ENCODE measurements around the gene RBM26. TPM values are rescaled to one million over a fixed set of nuclear protein-coding genes. Genes with fewer than 3 reads are reported as not detected.
A peak's percentile ranks its signal among the peaks of the same experiment; 100 is the strongest.

Gene RBM26
- total RNA-seq, 2 donors from 2014 or later: 62.5 to 69.2 TPM

GRCh38 chr13:79340490-79340889 is 65.6 kb downstream of the RBM26 start:
- peaks cover 14 to 51% of the 10 kb centered on the region in 2 donors for H3K36me3 Mint-ChIP-seq (ENCODE audit: insufficient read depth in 2 of 2)
- DNase-seq (no peak), ATAC-seq (replicated peaks in 1 of 2) (no peak)
- H3K4me1 Mint-ChIP-seq (ENCODE audit: low read depth): no peaks in the 10 kb centered on the region
- H3K27ac Mint-ChIP-seq: no peak overlapping the region
- no peaks in the 10 kb centered on the region for H3K9me3 Mint-ChIP-seq
- no peaks in the 10 kb centered on the region for H3K27me3 Mint-ChIP-seq (ENCODE audit: low read depth)
- H3K4me3 Mint-ChIP-seq: no peak overlapping the region

GRCh38 chr13:79338343-79338742 is 67.7 kb downstream of the RBM26 start:
- Mint-ChIP-seq H3K27ac (peak overlapping the region; percentile 3), H3K9me3 (no peaks in the 10 kb centered on the region), H3K36me3 (ENCODE audit: insufficient read depth in 2 of 2) (peaks cover 18 to 61% of the 10 kb centered on the region in 2 donors), H3K27me3 (ENCODE audit: low read depth) (no peaks in the 10 kb centered on the region), H3K4me3 (no peak overlapping the region), H3K4me1 (ENCODE audit: low read depth) (no peaks in the 10 kb centered on the region)
- no peak for ATAC-seq (replicated peaks in 1 of 2)
- DNase-seq: no peak

GRCh38 chr13:79336966-79337365 is 69.1 kb downstream of the RBM26 start:
- Mint-ChIP-seq H3K4me1 (ENCODE audit: low read depth) (no peaks in the 10 kb centered on the region), H3K36me3 (ENCODE audit: insufficient read depth in 2 of 2) (peaks cover 18 to 65% of the 10 kb centered on the region in 2 donors), H3K4me3 (no peak overlapping the region), H3K9me3 (no peaks in the 10 kb centered on the region), H3K27ac (peak overlapping the region; percentile 3), H3K27me3 (ENCODE audit: low read depth) (no peaks in the 10 kb centered on the region)
- ATAC-seq (replicated peaks in 1 of 2): no peak
- no peak for DNase-seq

- Mint-ChIP-seq H3K4me3 (no peak overlapping the region), H3K4me1 (ENCODE audit: low read depth) (no peaks in the 10 kb centered on the region), H3K36me3 (ENCODE audit: insufficient read depth in 2 of 2) (peaks cover 0 to 36% of the 10 kb centered on the region in 2 donors), H3K27me3 (ENCODE audit: low read depth) (no peaks in the 10 kb centered on the region), H3K27ac (no peak overlapping the region), H3K9me3 (no peaks in the 10 kb centered on the region)
- ATAC-seq (replicated peaks in 1 of 2) (no peak), DNase-seq (no peak)
Measured at GRCh38 chr13:79328510-79328909, 77.5 kb downstream of the RBM26 start.

- H3K36me3 Mint-ChIP-seq (ENCODE audit: insufficient read depth in 2 of 2): peaks cover 0 to 23% of the 10 kb centered on the region in 2 donors
- peak overlapping the region; percentile 92 for H3K27ac Mint-ChIP-seq
- no peaks in the 10 kb centered on the region for H3K9me3 Mint-ChIP-seq
- DNase-seq (no peak), ATAC-seq (replicated peaks in 1 of 2) (no peak)
- peaks cover 16% of the 10 kb centered on the region for H3K4me1 Mint-ChIP-seq (ENCODE audit: low read depth)
- H3K27me3 Mint-ChIP-seq (ENCODE audit: low read depth): no peaks in the 10 kb centered on the region
- no peak overlapping the region for H3K4me3 Mint-ChIP-seq
Measured at GRCh38 chr13:79320433-79320832, 85.6 kb downstream of the RBM26 start.

GRCh38 chr13:79318664-79319063 is 87.4 kb downstream of the RBM26 start:
- Mint-ChIP-seq H3K4me3 (no peak overlapping the region), H3K36me3 (ENCODE audit: insufficient read depth in 2 of 2) (peaks cover 0 to 21% of the 10 kb centered on the region in 2 donors), H3K4me1 (ENCODE audit: low read depth) (peaks cover 16% of the 10 kb centered on the region), H3K27me3 (ENCODE audit: low read depth) (no peaks in the 10 kb centered on the region), H3K9me3 (no peaks in the 10 kb centered on the region), H3K27ac (no peak overlapping the region)
- no peak for DNase-seq
- no peak for ATAC-seq (replicated peaks in 1 of 2)

- no peak for ATAC-seq (replicated peaks in 1 of 2)
- DNase-seq: no peak
Measured at GRCh38 chr13:79317856-79318255, 88.2 kb downstream of the RBM26 start.

GRCh38 chr13:79314652-79315051 is 91.4 kb downstream of the RBM26 start:
- ATAC-seq (replicated peaks in 1 of 2) (no peak), DNase-seq (no peak)
- no peak overlapping the region for H3K27ac Mint-ChIP-seq
- no peak overlapping the region for H3K4me3 Mint-ChIP-seq
- no peaks in the 10 kb centered on the region for H3K9me3 Mint-ChIP-seq
- H3K36me3 Mint-ChIP-seq (ENCODE audit: insufficient read depth in 2 of 2): peaks cover 0 to 8% of the 10 kb centered on the region in 2 donors
- H3K4me1 Mint-ChIP-seq (ENCODE audit: low read depth): no peaks in the 10 kb centered on the region
- no peaks in the 10 kb centered on the region for H3K27me3 Mint-ChIP-seq (ENCODE audit: low read depth)

More at GRCh38 chr13:79317856-79318255, 88.2 kb downstream of the RBM26 start:
- H3K36me3 Mint-ChIP-seq (ENCODE audit: insufficient read depth in 2 of 2): peaks cover 0 to 21% of the 10 kb centered on the region in 2 donors
- peak overlapping the region; percentile 80 for H3K27ac Mint-ChIP-seq
- H3K4me3 Mint-ChIP-seq: no peak overlapping the region
- H3K4me1 Mint-ChIP-seq (ENCODE audit: low read depth): peaks cover 16% of the 10 kb centered on the region
- no peaks in the 10 kb centered on the region for H3K9me3 Mint-ChIP-seq
- H3K27me3 Mint-ChIP-seq (ENCODE audit: low read depth): no peaks in the 10 kb centered on the region

GRCh38 chr13:79312340-79312855 is 93.7 kb downstream of the RBM26 start:
- ATAC-seq (replicated peaks in 1 of 2): no peak
- Mint-ChIP-seq H3K27ac (peak overlapping the region; percentile 12), H3K4me3 (no peak overlapping the region), H3K27me3 (ENCODE audit: low read depth) (no peaks in the 10 kb centered on the region), H3K9me3 (no peaks in the 10 kb centered on the region), H3K36me3 (ENCODE audit: insufficient read depth in 2 of 2) (no peaks in the 10 kb centered on the region), H3K4me1 (ENCODE audit: low read depth) (peaks cover 11% of the 10 kb centered on the region)
- DNase-seq: no peak

GRCh38 chr13:79311386-79311785 is 94.7 kb downstream of the RBM26 start:
- H3K27ac Mint-ChIP-seq: no peak overlapping the region
- H3K4me3 Mint-ChIP-seq: no peak overlapping the region
- peaks cover 13% of the 10 kb centered on the region for H3K4me1 Mint-ChIP-seq (ENCODE audit: low read depth)
- no peaks in the 10 kb centered on the region for H3K9me3 Mint-ChIP-seq
- DNase-seq (no peak), ATAC-seq (replicated peaks in 1 of 2) (no peak)
- no peaks in the 10 kb centered on the region for H3K36me3 Mint-ChIP-seq (ENCODE audit: insufficient read depth in 2 of 2)
- no peaks in the 10 kb centered on the region for H3K27me3 Mint-ChIP-seq (ENCODE audit: low read depth)

GRCh38 chr13:79309690-79310089 is 96.4 kb downstream of the RBM26 start:
- Mint-ChIP-seq H3K4me1 (ENCODE audit: low read depth) (peaks cover 13% of the 10 kb centered on the region), H3K4me3 (no peak overlapping the region), H3K27ac (no peak overlapping the region), H3K27me3 (ENCODE audit: low read depth) (no peaks in the 10 kb centered on the region), H3K9me3 (no peaks in the 10 kb centered on the region), H3K36me3 (ENCODE audit: insufficient read depth in 2 of 2) (no peaks in the 10 kb centered on the region)
- DNase-seq (no peak), ATAC-seq (replicated peaks in 1 of 2) (no peak)

GRCh38 chr13:79307866-79308298 is 98.2 kb downstream of the RBM26 start:
- Mint-ChIP-seq H3K4me1 (ENCODE audit: low read depth) (peaks cover 13% of the 10 kb centered on the region), H3K4me3 (no peak overlapping the region), H3K27ac (no peak overlapping the region), H3K36me3 (ENCODE audit: insufficient read depth in 2 of 2) (no peaks in the 10 kb centered on the region), H3K27me3 (ENCODE audit: low read depth) (peaks cover 3% of the 10 kb centered on the region), H3K9me3 (no peaks in the 10 kb centered on the region)
- DNase-seq: peak in 1 of 2 donors; percentile 3
- peak; percentile 68 to 76 for ATAC-seq (replicated peaks in 1 of 2)

- Mint-ChIP-seq H3K27me3 (ENCODE audit: low read depth) (peaks cover 7% of the 10 kb centered on the region), H3K4me1 (ENCODE audit: low read depth) (peaks cover 13% of the 10 kb centered on the region), H3K4me3 (no peak overlapping the region), H3K27ac (peak overlapping the region; percentile 82), H3K36me3 (ENCODE audit: insufficient read depth in 2 of 2) (no peaks in the 10 kb centered on the region), H3K9me3 (no peaks in the 10 kb centered on the region)
- DNase-seq (no peak), ATAC-seq (replicated peaks in 1 of 2) (peak; percentile 11 to 26)
Measured at GRCh38 chr13:79307433-79307861, 98.6 kb downstream of the RBM26 start.

- Mint-ChIP-seq H3K27me3 (ENCODE audit: low read depth) (peaks cover 12% of the 10 kb centered on the region), H3K9me3 (no peaks in the 10 kb centered on the region)
Measured at GRCh38 chr13:79306650-79307049, 99.4 kb downstream of the RBM26 start.

More at GRCh38 chr13:79306650-79307049, 99.4 kb downstream of the RBM26 start:
- H3K4me1 Mint-ChIP-seq (ENCODE audit: low read depth): peaks cover 13% of the 10 kb centered on the region
- H3K27ac Mint-ChIP-seq: no peak overlapping the region
- DNase-seq (no peak), ATAC-seq (replicated peaks in 1 of 2) (peak; percentile 53 to 58)
- no peak overlapping the region for H3K4me3 Mint-ChIP-seq
- no peaks in the 10 kb centered on the region for H3K36me3 Mint-ChIP-seq (ENCODE audit: insufficient read depth in 2 of 2)

Measured in activated T-cell treated with anti-CD3 and anti-CD28 coated beads, Interleukin-2, amount 50 U/mL, for 72 hours (primary cell).